Measurements from ENCODE around the gene WDFY2. TPM values are rescaled to one million over a fixed set of nuclear protein-coding genes. Genes with fewer than 3 reads are reported as not detected.

Gene WDFY2
- total RNA-seq, 6 experiments from 2014 or later: 11.4 to 15.7 (median 13.4) TPM

- Mint-ChIP-seq H3K36me3 (ENCODE audit: low read depth) (0 out of 2 replicates have a peak, but pooled peaks cover 2% of the 10 kb centered on the region), H3K27me3 (ENCODE audit: insufficient read depth) (peaks cover 13% of the 10 kb centered on the region), H3K9me3 (no peaks in the 10 kb centered on the region), H3K4me3 (no peak overlapping the region), H3K4me1 (ENCODE audit: low read depth) (peaks cover 28% of the 10 kb centered on the region), H3K27ac (no peak overlapping the region)
- peak; percentile 74 for TF ChIP-seq CTCF (IDR thresholded peaks at IDR 0.05)
- DNase-seq: peak; percentile 35
Observed at GRCh38 chr13:51797664-51798488, 213.6 kb downstream of the WDFY2 start.

DNA sequence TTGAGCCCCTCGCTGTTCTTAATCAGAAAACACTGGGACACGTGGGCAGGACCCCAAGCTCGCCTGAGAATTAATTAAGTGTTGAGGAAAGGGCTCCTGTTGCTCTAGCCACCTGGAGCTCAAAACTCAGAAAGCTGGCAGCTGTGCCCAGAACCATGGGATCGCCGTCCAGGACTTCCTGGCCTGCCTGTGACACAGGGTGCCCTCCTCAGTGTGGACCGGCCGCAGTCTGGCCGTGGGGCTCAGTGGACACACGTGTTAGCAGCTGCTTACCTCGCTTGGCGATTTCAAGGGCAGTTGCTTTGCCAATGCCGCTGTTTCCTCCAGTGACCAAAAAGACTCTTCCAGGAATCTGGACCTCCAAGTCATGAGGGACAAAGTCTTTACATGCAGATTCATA lies 215.0 kb downstream of the WDFY2 start:
- Mint-ChIP-seq H3K9me3 (no peaks in the 10 kb centered on the region), H3K4me1 (ENCODE audit: low read depth) (peaks cover 23% of the 10 kb centered on the region)
- no peak for TF ChIP-seq CTCF (IDR thresholded peaks at IDR 0.05)

DNA sequence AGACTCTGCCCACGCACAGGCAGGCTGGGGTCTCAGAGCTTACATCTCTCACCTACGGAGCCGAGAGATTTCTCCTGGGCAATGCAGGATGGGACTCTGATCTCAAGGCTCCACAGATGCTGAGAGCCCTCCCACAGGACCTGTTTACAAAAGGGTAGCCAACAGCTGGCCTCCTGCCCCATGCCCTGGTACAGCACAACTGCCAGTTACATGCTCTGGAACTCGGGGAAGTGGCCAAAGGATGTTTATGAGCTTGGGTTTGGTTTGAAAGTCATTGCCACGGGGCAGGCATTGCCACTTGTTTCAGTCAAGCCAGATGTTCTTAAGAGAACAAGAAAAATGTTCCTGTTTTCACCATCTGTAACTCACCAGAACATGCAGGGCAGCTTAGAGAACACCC lies 216.2 kb downstream of the WDFY2 start:
- no peak for DNase-seq
- Mint-ChIP-seq H3K4me1 (ENCODE audit: low read depth) (peaks cover 30% of the 10 kb centered on the region), H3K9me3 (no peaks in the 10 kb centered on the region), H3K27ac (no peak overlapping the region), H3K36me3 (ENCODE audit: low read depth) (no peaks in the 10 kb centered on the region), H3K4me3 (no peak overlapping the region), H3K27me3 (ENCODE audit: insufficient read depth) (peaks cover 11% of the 10 kb centered on the region)
- TF ChIP-seq CTCF (IDR thresholded peaks at IDR 0.05): no peak

More for the DNA sequence above, 215.0 kb downstream of the WDFY2 start:
- Mint-ChIP-seq H3K27ac (no peak overlapping the region), H3K36me3 (ENCODE audit: low read depth) (no peaks in the 10 kb centered on the region), H3K27me3 (ENCODE audit: insufficient read depth) (peaks cover 11% of the 10 kb centered on the region), H3K4me3 (no peak overlapping the region)
- no peak for DNase-seq

DNA sequence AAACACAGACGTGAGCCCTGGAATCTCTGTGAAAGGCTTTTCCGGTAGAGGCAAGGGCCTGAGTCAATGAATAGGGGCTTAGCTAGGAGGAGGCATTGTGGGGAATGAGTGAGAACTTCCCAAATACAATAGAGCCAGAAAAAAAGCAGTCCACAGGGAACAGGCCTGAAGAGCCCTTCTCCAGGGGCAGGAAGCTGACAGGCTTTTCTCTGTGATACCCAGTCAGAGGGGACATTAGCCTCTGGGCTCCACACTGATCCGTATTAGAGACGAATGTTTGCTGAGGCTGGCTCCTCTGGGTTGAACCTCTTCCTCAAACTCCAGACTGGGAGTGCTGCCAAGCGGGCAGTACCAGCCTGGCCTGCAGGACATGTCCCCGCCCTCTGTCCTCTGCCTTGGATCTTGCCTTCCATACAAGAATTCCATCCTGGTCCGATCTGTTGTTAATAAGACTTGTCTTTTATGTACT lies 217.4 kb downstream of the WDFY2 start:
- H3K9me3 Mint-ChIP-seq: no peaks in the 10 kb centered on the region
- H3K27me3 Mint-ChIP-seq (ENCODE audit: insufficient read depth): peaks cover 11% of the 10 kb centered on the region
- peak overlapping the region; percentile 97 for H3K27ac Mint-ChIP-seq
- H3K36me3 Mint-ChIP-seq (ENCODE audit: low read depth): no peaks in the 10 kb centered on the region
- H3K4me1 Mint-ChIP-seq (ENCODE audit: low read depth): peaks cover 30% of the 10 kb centered on the region
- H3K4me3 Mint-ChIP-seq: no peak overlapping the region
- no peak for TF ChIP-seq CTCF (IDR thresholded peaks at IDR 0.05)
- DNase-seq: no peak

DNA sequence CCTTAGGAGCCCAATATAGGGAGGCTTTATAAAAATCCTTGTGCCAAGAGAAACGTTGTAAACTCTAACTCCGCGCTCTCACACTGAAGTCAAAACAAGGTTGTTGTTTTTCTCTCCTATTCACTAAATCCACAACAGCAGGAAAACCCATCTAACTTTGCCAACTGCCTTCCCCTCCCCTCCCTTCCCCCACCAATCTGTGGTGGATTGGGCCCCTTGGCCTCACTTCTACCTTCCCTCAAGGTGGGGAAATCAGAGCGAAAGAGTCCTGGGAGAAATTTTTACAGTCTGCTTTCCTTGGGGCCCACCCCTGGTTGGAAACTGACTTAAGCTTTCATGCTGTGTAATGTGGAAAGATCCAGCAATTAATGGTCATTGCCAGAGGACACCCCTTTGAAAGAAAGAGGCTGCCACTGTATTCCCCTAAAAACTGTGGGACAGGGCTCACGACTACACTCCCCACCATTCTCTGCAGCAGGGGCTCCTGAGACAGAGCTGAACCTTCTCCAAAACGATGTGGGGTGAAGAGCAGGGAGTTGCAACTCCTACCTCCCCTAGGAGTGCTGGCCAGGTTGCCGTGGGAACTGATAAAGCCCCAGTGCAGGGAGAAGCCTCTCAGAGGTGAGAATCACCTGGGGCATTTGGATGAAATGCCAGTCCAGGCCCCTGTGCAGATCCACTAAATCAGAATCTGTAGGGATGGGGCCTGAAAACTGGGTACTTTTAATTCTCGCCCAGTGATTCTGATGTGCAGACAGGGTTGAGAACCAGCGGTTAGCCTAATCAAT lies 218.6 kb downstream of the WDFY2 start:
- DNase-seq: no peak
- Mint-ChIP-seq H3K4me3 (peak overlapping the region; percentile 92), H3K27ac (peak overlapping the region; percentile 97), H3K4me1 (ENCODE audit: low read depth) (peaks cover 30% of the 10 kb centered on the region), H3K36me3 (ENCODE audit: low read depth) (no peaks in the 10 kb centered on the region), H3K27me3 (ENCODE audit: insufficient read depth) (peaks cover 11% of the 10 kb centered on the region), H3K9me3 (no peaks in the 10 kb centered on the region)
- TF ChIP-seq CTCF (IDR thresholded peaks at IDR 0.05): no peak
